Astrocyte (in vitro differentiated cells and primary cell): ENCODE measurements around the gene CAPN12. TPM values are rescaled to one million over a fixed set of nuclear protein-coding genes. Genes with fewer than 3 reads are reported as not detected.

Experiments used
- DNase-seq: peaks from one replicate; pipeline ENCODE4 v3.0.0-alpha.2; 2010; ENCODE audit warnings: low read depth
- FAIRE-seq: peaks from 2 replicates; lab custom pipeline; 2011; peaks lifted over from hg19 to GRCh38; lab: Jason Lieb, UNC
- H2AFZ ChIP-seq: 2 replicates; pipeline ENCODE4 v1.6.0; 2012; ENCODE audit warnings: low read depth, low read length, inconsistent platforms
- H3K27ac ChIP-seq: 2 replicates; pipeline ENCODE4 v1.5.1; 2011; ENCODE audit warnings: low read depth, low read length, inconsistent platforms
- H3K27me3 ChIP-seq: 2 replicates; pipeline ENCODE4 v1.6.0; 2011; ENCODE audit warnings: low read length, inconsistent platforms; ENCODE audit not compliant: insufficient read depth
- H3K36me3 ChIP-seq: 2 replicates; pipeline ENCODE4 v1.5.1; 2011; ENCODE audit warnings: low read length, inconsistent platforms; ENCODE audit not compliant: insufficient read depth
- H3K4me1 ChIP-seq: 2 replicates; pipeline ENCODE4 v1.5.1; 2011; ENCODE audit warnings: low read length, inconsistent platforms; ENCODE audit not compliant: insufficient read depth
- H3K4me2 ChIP-seq: 2 replicates; pipeline ENCODE4 v1.6.0; 2012; ENCODE audit warnings: low read length, inconsistent platforms
- H3K4me3 ChIP-seq: 2 replicates; pipeline ENCODE4 v1.5.1; 2011; ENCODE audit warnings: low read depth, mild to moderate bottlenecking, low read length, inconsistent platforms; ENCODE audit not compliant: insufficient read depth
- H3K79me2 ChIP-seq: 2 replicates; pipeline ENCODE4 v1.6.0; 2012; ENCODE audit warnings: mild to moderate bottlenecking, low read length, inconsistent platforms; ENCODE audit not compliant: insufficient read depth
- H3K9ac ChIP-seq: 2 replicates; pipeline ENCODE4 v1.6.0; 2012; ENCODE audit warnings: mild to moderate bottlenecking, low read length, inconsistent platforms
- H3K9me3 ChIP-seq: 2 replicates; pipeline ENCODE4 v1.5.1; 2012; ENCODE audit warnings: low read depth, mild to moderate bottlenecking, low read length, inconsistent platforms; ENCODE audit not compliant: insufficient read depth
- H4K20me1 ChIP-seq: 2 replicates; pipeline ENCODE4 v1.6.0; 2012; ENCODE audit warnings: low read length, inconsistent platforms; ENCODE audit not compliant: insufficient read depth
- H3K27ac Mint-ChIP-seq: one replicate; pipeline ENCODE4 v1.8.0; 2021; ENCODE audit warnings: mild to moderate bottlenecking, mixed read lengths; ENCODE audit not compliant: unreplicated experiment
- H3K27me3 Mint-ChIP-seq: one replicate; pipeline ENCODE4 v1.8.0; 2021; ENCODE audit warnings: low read depth, mixed read lengths; ENCODE audit not compliant: unreplicated experiment
- H3K36me3 Mint-ChIP-seq: one replicate; pipeline ENCODE4 v1.8.0; 2021; ENCODE audit warnings: low read depth, mixed read lengths; ENCODE audit not compliant: unreplicated experiment
- H3K4me1 Mint-ChIP-seq: one replicate; pipeline ENCODE4 v1.8.0; 2021; ENCODE audit warnings: low read depth, mixed read lengths; ENCODE audit not compliant: unreplicated experiment
- H3K4me3 Mint-ChIP-seq: one replicate; pipeline ENCODE4 v1.8.0; 2021; ENCODE audit warnings: mild to moderate bottlenecking, moderate library complexity, mixed read lengths; ENCODE audit not compliant: unreplicated experiment
- H3K9me3 Mint-ChIP-seq: one replicate; pipeline ENCODE4 v1.8.0; 2021; ENCODE audit warnings: mild to moderate bottlenecking, mixed read lengths; ENCODE audit not compliant: unreplicated experiment
- CTCF ChIP-seq: IDR thresholded peaks from 2 replicates; pipeline ENCODE4 v1.5.1; 2011; ENCODE audit warnings: low read depth, mild to moderate bottlenecking, inconsistent platforms, low read length, moderate library complexity; ENCODE audit not compliant: insufficient read depth
- EZH2 ChIP-seq: IDR thresholded peaks from 2 replicates; pipeline ENCODE4 v1.6.1; 2012; ENCODE audit warnings: mild to moderate bottlenecking, low read length, inconsistent platforms; ENCODE audit not compliant: insufficient read depth
- total RNA-seq: library from RNA; stranded (reverse); gene quantifications from 2 replicates; pipeline ENCODE4 v1.2.1, GENCODE V29; 2021

The CAPN12 gene
- total RNA-seq, 1 donor from 2014 or later, result 4.6 TPM

GRCh38 chr19:38685666-38686529 lies 58.4 kb downstream of the CAPN12 start:
- no peak for FAIRE-seq
- Histone ChIP-seq H3K9ac (peak overlapping the region; percentile 85), H4K20me1 (peaks cover 6% of the 10 kb centered on the region), H3K4me1 (peaks cover 56% of the 10 kb centered on the region), H3K27me3 (no peaks in the 10 kb centered on the region), H3K4me2 (peak overlapping the region; percentile 79), H3K79me2 (peaks cover 92% of the 10 kb centered on the region), H3K9me3 (no peaks in the 10 kb centered on the region), H3K4me3 (no peak overlapping the region), H3K36me3 (no peaks in the 10 kb centered on the region), H3K27ac (peak overlapping the region; percentile 100), H2AFZ (no peak overlapping the region)
- no peaks in the 10 kb centered on the region for H3K27me3 Mint-ChIP-seq
- no peak for TF ChIP-seq EZH2
- TF ChIP-seq CTCF, result peak; percentile 52
- H3K9me3 Mint-ChIP-seq, result peaks cover 2% of the 10 kb centered on the region
- peak; percentile 53 for DNase-seq
- H3K27ac Mint-ChIP-seq, result peak overlapping the region; percentile 99
- H3K4me3 Mint-ChIP-seq, result peak overlapping the region; percentile 45
- peaks cover 78% of the 10 kb centered on the region for H3K4me1 Mint-ChIP-seq
- H3K36me3 Mint-ChIP-seq, result peaks cover 37% of the 10 kb centered on the region

- peaks cover 81% of the 10 kb centered on the region for H3K4me1 Mint-ChIP-seq
- Histone ChIP-seq H2AFZ (no peak overlapping the region), H3K27ac (peak overlapping the region; percentile 100), H3K4me2 (peak overlapping the region; percentile 79), H3K9me3 (no peaks in the 10 kb centered on the region), H3K27me3 (no peaks in the 10 kb centered on the region), H3K9ac (peak overlapping the region; percentile 85), H3K36me3 (no peaks in the 10 kb centered on the region), H4K20me1 (peaks cover 10% of the 10 kb centered on the region), H3K4me3 (no peak overlapping the region), H3K79me2 (peaks cover 92% of the 10 kb centered on the region), H3K4me1 (peaks cover 57% of the 10 kb centered on the region)
- FAIRE-seq (no peak), DNase-seq (no peak)
- peaks cover 2% of the 10 kb centered on the region for H3K9me3 Mint-ChIP-seq
- no peaks in the 10 kb centered on the region for H3K27me3 Mint-ChIP-seq
- peak overlapping the region; percentile 62 for H3K4me3 Mint-ChIP-seq
- TF ChIP-seq CTCF, result no peak
- TF ChIP-seq EZH2, result no peak
- peaks cover 36% of the 10 kb centered on the region for H3K36me3 Mint-ChIP-seq
- peak overlapping the region; percentile 99 for H3K27ac Mint-ChIP-seq
Observed at GRCh38 chr19:38684862-38685665, 59.2 kb downstream of the CAPN12 start.
